Measurements from ENCODE around the gene PLCB2.
A peak's percentile ranks its signal among the peaks of the same experiment; 100 is the strongest.

Gene PLCB2

DNA sequence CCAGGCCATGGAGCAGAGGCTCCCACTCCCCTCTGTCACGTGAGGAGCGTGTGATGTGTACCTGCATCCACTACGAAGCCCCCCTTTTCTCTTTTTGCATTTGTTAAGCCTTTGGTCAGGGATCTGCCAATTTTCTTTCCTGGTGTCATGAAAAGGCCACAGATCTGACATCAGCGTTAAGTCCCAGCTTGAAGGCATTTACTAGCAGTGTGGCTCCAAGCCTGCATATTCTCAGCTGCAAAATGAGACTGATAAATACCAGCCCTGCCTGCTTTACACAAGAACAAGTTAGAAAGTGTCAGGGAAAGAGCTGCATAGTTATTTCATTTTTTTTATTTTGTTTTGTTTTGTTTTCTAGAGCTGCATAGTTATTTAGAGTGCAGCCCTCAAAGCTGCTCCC lies 22.6 kb downstream of the PLCB2 start:
- no peak for DNase-seq (ENCODE audit: low spot score)

- no peak for DNase-seq (ENCODE audit: low spot score)
These were observed 24.0 kb downstream of the PLCB2 start for GRCh38 chr15:40283615-40284300.

DNA sequence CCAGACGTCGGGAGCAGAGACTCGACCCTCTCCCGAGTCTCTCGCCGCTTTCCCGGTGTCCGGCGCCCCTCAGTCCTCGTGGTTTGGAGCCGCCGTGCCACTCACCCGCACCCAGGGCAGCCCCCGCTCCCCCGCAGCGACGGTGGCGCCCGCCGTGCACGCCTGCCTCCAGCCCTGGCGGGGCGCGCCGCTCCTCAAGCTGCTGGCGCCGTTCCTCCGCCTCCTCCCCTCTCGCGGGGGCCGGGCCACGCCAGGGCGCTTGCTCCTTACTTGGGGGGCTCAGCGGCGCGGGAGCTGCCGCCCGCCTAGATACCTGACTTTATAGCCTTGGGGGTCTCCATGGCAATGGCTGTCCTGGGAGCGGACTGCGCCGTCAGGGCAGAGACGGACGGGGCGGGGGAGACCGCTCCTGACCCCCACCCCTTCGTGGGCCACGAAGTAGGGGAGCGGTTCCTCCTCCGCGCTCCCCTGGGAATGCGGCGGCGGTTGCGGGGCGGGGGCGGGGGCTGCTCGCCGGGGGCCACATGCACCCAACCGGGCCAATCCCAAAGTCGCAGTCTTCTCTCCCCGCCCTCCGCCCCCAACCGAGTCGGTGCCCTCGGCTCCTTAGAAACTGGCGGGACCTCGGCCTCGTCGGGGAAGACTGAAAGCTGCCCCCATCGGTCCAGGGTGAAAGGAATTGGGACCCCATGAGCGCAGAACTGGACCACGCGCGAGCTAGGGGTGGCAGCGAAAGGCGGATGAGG lies 24.7 kb downstream of the PLCB2 start, which contains the start of gene ANKRD63:
Gene ANKRD63 (minus strand): TSS at position 196 of the 746 bp plus-strand sequence. CDS start 478 bp downstream, outside the sequence.
- DNase-seq (ENCODE audit: low spot score), result no peak

DNA sequence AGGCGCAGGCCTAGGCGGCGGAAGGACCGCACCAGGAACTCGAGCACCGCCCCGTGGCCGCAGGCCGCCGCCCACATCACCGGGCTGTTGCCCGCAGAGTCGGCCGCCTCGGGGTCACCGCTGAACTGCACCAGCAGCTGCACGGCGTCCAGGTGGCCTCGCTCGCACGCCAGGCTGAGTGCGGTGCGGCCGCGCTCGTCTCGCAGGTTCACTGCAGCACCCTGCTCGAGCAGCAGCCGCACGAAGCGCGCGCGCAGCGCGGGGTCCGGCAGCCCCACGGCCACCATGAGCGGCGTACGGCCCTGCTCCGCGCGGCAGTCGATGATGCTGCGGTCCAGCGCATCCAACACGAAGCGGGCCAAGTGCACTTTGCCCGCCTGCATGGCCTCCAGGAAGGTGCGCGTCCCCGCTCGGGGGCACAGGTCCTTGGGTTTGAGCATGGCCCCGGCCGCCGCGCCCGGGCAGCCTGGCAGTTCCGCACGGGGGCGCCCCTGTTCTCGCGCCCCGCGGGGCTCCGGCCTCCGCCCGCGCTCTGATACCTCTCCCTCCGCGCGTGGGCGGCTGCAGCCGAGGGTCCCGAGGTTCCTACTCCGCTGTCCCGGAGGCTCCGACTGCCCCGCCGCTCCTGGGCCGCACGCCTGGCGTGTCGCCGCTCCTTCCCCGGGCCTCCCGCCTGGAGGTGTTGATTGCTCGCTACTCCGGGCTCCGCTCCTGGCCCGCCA lies 25.4 kb downstream of the PLCB2 start:
- DNase-seq (ENCODE audit: low spot score), result peak; percentile 16

DNA sequence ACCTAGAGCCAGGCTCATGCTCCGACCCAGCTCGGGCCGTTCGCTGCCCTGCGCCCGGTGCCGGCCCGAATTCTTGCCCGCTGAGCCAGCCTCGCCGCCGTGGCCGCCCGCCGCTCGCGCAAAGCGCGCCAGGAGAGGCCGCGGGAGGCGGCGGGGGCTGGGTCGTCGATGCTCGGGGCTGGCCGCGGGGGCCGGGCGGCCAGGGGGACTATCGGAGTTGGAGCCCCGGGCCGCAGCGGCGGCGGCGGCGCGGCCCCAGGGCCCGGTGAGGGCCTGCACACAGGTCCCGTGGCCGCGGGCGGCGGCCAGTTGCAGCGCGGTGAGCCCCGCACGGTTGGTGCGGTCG lies 26.0 kb downstream of the PLCB2 start:
- DNase-seq (ENCODE audit: low spot score), result no peak

DNA sequence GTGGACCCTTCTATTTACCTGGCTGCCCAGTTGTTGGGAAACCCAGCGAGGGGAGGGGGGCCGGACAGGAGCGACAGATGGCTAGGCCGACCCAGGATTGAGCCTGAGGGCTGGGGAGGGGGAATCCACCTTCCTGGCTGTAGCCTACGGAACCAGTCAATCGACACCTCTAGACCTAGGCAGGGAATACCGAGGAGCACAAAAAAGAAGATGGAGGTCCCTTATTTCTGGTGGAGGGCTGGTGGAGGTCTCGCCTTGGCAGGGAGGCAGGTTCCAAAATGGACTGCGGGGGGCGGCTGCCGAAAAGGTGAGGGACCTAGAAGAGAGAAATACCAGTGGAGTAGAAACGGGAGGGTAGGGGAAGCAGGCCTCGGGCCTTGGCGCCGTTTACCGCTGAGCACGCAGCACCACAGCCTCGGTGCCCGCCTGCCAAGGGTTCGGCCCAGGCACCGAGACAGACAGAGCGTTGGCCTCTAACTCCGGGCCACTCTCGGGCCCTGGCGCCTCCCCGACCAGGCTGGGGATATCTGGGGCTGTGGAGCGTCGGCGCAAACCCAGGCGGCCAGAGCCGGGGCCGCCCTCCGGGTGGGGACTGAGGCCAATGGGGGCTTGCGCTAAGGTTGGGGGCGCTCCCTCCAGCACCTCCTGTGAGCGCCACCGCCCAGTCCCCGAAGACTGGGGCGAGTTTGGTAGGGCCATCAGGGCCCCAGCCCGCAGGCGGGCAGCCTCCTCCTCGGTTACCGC lies 26.5 kb downstream of the PLCB2 start:
- DNase-seq (ENCODE audit: low spot score), result no peak

DNA sequence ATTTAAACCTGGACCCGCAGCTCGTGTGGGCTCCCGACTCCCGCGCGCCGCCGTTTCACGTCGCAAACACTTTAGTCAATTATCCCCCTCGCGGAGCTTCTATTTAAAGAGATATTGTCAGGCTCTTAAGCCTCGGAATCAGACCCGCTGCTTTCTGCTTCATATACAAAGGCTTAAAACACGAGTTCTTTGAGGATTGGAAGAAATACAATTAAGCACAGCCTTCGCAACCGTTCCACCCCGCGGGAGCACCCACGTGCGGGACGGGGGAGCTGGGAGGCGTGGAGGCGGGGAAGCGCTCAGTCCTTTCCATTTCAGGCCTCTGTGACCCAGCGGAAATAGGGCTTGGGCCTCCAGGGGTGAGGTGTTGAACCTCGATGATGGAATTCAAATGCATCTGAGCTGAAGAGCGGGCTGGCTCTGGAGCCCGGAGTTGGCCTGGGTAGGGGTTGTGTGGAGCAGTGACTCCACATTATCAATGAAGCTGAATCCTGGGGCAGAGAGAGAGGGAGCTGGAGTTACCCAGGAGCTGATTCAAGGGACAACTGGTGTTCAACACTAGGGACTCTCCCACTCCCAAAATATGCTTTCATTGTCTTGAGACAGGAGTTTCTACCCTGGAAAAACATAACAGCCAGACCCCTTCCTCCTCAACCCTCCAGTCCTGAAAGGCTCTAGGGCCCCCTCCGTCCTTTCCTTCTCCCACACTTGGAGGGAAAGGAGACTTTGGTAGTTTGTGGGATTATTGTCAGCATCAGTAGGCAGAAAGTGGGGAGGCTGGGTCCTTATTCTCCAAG lies 27.3 kb downstream of the PLCB2 start:
- no peak for DNase-seq (ENCODE audit: low spot score)

- DNase-seq (ENCODE audit: low spot score), result peak; percentile 50
These were observed 28.1 kb downstream of the PLCB2 start for GRCh38 chr15:40279437-40280141.

GRCh38 chr15:40278026-40278425 lies 29.7 kb downstream of the PLCB2 start:
- DNase-seq (ENCODE audit: low spot score), result no peak

- no peak for DNase-seq (ENCODE audit: low spot score)
These were observed 30.3 kb downstream of the PLCB2 start for GRCh38 chr15:40277471-40277870.

- DNase-seq (ENCODE audit: low spot score), result no peak
These were observed 30.8 kb downstream of the PLCB2 start for GRCh38 chr15:40276927-40277326.

DNA sequence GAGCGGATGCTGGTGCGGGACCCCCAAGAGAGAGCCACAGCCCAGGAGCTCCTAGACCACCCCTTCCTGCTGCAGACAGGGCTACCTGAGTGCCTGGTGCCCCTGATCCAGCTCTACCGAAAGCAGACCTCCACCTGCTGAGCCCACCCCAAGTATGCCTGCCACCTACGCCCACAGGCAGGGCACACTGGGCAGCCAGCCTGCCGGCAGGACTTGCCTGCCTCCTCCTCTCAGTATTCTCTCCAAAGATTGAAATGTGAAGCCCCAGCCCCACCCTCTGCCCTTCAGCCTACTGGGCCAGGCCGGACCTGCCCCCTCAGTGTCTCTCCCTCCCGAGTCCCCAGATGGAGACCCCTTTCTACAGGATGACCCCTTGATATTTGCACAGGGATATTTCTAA lies 31.8 kb downstream of the PLCB2 start:
- no peak for DNase-seq (ENCODE audit: low spot score)

- no peak for DNase-seq (ENCODE audit: low spot score)
These were observed 32.2 kb downstream of the PLCB2 start for GRCh38 chr15:40275523-40275922.

DNA sequence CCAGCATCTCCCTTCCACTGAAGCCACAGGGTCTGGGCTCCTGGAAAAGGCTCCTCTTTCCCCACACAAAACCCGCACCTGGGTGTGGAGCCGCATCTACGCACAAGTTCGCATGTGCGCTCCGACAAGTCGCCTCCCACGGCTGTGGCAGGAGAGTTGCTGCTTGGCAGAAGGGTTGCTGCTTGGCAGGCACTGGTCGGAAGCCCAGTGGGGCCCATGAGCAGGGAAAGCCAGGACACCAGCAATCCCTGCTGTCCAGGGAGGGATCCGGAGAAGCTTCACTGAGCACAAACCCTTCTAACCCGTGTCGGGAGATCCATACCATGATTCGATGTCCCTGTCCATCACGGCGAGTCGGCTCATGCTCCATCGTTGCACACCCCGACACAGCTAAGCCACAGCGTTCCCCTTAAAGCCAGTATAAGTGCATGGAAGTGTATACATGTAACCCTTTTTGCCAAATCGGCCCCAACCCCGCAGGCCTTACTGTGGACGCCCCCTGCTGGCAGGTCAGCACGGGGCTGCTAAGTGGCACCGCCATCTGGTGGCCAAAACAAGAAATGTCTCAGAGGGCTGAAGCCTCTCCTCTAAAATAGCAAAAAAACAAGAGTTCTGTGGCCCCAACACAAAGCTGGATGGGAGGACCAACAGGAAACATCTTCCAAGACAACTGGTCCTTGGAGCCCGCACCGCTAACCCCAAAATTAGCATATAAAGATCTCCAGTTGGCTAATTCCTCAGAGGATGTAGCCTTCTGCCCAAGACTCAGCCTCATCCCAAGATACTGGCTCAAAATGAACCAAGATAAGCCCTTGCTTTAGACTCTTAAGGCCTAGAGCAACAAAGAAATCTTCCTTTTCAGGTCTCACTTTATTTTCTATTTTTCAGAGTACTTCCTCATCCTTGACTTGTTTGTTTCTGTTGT lies 33.1 kb downstream of the PLCB2 start:
- peak; percentile 56 for DNase-seq (ENCODE audit: low spot score)

GRCh38 chr15:40273428-40273827 lies 34.3 kb downstream of the PLCB2 start:
- DNase-seq (ENCODE audit: low spot score), result no peak

DNA sequence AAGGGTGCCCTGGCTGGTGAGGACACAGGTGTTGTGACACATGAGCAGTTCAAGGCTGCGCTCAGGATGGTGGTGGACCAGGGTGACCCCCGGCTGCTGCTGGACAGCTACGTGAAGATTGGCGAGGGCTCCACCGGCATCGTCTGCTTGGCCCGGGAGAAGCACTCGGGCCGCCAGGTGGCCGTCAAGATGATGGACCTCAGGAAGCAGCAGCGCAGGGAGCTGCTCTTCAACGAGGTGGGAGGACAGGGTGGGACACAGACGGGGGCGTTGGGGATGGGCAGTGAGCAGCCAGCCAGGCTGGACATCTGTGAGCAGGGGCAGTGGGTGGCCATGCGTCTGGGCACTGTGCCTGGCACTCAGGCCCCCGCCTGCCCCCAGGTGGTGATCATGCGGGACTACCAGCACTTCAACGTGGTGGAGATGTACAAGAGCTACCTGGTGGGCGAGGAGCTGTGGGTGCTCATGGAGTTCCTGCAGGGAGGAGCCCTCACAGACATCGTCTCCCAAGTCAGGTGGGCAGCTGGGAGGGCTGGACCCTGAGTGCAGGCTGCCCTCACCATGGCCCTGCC lies 35.2 kb downstream of the PLCB2 start:
- no peak for DNase-seq (ENCODE audit: low spot score)

DNA sequence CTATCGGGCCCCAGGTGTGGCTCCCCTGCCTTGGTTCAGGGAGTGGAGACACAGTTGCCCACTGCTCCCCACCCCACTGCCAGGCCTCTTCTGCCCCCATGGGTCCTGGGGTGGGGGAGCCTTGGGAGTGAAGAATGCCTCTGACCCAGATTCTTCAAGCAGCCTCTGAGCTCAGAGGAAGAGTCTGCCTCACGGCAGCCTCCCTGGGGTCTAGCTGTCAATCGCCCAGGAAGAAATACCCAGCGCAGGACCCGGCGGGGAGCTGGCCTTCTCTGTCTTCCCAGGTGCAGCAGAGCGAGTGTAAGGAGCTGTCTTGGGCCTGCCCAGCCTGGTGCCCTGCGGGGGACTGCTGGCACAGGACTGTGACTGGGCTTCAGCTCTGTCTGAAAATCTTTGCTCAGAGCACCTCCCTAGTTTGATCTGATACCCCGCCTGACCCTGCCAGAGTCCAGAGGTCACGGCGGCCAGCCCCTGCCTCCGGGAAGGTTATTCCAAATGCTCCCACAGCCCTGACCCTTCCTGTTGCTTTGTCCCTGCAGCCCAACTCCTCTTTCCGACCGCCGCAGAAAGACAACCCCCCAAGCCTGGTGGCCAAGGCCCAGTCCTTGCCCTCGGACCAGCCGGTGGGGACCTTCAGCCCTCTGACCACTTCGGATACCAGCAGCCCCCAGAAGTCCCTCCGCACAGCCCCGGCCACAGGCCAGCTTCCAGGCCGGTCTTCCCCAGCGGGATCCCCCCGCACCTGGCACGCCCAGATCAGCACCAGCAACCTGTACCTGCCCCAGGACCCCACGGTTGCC lies 35.9 kb downstream of the PLCB2 start:
- no peak for DNase-seq (ENCODE audit: low spot score)

GRCh38 chr15:40270246-40270995 lies 37.3 kb downstream of the PLCB2 start:
- no peak for DNase-seq (ENCODE audit: low spot score)

Measured in SW480 (cell line).